Activated CD8-positive, alpha-beta memory T cell treated with anti-CD3 and anti-CD28 coated beads, Interleukin-2, amount 50 U/mL, for 24 hours (primary cell): ENCODE measurements around the gene WDR1.

Experiments
- DNase-seq: peaks from one replicate; pipeline ENCODE4 v3.0.0-alpha.2; 2020; ENCODE audit errors: extremely low read depth

The WDR1 gene

GRCh38 chr4:10084651-10085358 is 31.8 kb downstream of the WDR1 start:
- no peak for DNase-seq

- DNase-seq, result no peak
Measured at GRCh38 chr4:10083861-10084641, 32.5 kb downstream of the WDR1 start.

GRCh38 chr4:10083331-10083771 is 33.2 kb downstream of the WDR1 start:
- no peak for DNase-seq

GRCh38 chr4:10082459-10083272 is 33.9 kb downstream of the WDR1 start:
- DNase-seq, result no peak

- DNase-seq, result no peak
Measured at GRCh38 chr4:10082047-10082446, 34.6 kb downstream of the WDR1 start.

- no peak for DNase-seq
Measured at GRCh38 chr4:10081218-10081606, 35.4 kb downstream of the WDR1 start.

- no peak for DNase-seq
Measured at GRCh38 chr4:10080589-10081217, 35.9 kb downstream of the WDR1 start.

GRCh38 chr4:10079912-10080588 is 36.5 kb downstream of the WDR1 start:
- no peak for DNase-seq

GRCh38 chr4:10079256-10079655 is 37.3 kb downstream of the WDR1 start:
- no peak for DNase-seq

- no peak for DNase-seq
Measured at GRCh38 chr4:10078481-10079233, 37.9 kb downstream of the WDR1 start.

- DNase-seq, result no peak
Measured at GRCh38 chr4:10077483-10078335, 38.9 kb downstream of the WDR1 start.

GRCh38 chr4:10077076-10077475 is 39.5 kb downstream of the WDR1 start:
- DNase-seq, result no peak

- DNase-seq, result no peak
Measured at GRCh38 chr4:10075953-10076391, 40.6 kb downstream of the WDR1 start.

GRCh38 chr4:10075158-10075863 is 41.3 kb downstream of the WDR1 start:
- no peak for DNase-seq

GRCh38 chr4:10074767-10075105 is 41.9 kb downstream of the WDR1 start:
- DNase-seq, result no peak

GRCh38 chr4:10074076-10074766 is 42.4 kb downstream of the WDR1 start:
- no peak for DNase-seq

- no peak for DNase-seq
Measured at GRCh38 chr4:10072420-10073017, 44.1 kb downstream of the WDR1 start.

GRCh38 chr4:10069075-10069642 is 47.4 kb downstream of the WDR1 start:
- no peak for DNase-seq
